ENCODE data around the gene PIK3C2A.

PIK3C2A gene

GRCh38 chr11:17188675-17189074 lies 19.1 kb downstream of the PIK3C2A start:
- no peak for TF ChIP-seq CTCF (IDR thresholded peaks at IDR 0.05; ENCODE audit: extremely low read depth, insufficient read depth, missing control alignments)

GRCh38 chr11:17186932-17187692 lies 20.7 kb downstream of the PIK3C2A start:
- no peak for DNase-seq (ENCODE audit: low spot score)
- in situ Hi-C loops (cut with MboI; ENCODE audit: low pct_unique_long_range_greater_than_20kb, low sequenced_read_pairs, unreplicated experiment) = no loop called here
- no peak for TF ChIP-seq CTCF (IDR thresholded peaks at IDR 0.05; ENCODE audit: extremely low read depth, insufficient read depth, missing control alignments)

More at GRCh38 chr11:17188675-17189074, 19.1 kb downstream of the PIK3C2A start:
- in situ Hi-C loops (cut with MboI; ENCODE audit: low pct_unique_long_range_greater_than_20kb, low sequenced_read_pairs, unreplicated experiment) = no loop called here
- no peak for DNase-seq (ENCODE audit: low spot score)

GRCh38 chr11:17185938-17186337 lies 21.8 kb downstream of the PIK3C2A start:
- in situ Hi-C loops (cut with MboI; ENCODE audit: low pct_unique_long_range_greater_than_20kb, low sequenced_read_pairs, unreplicated experiment) = no loop called here
- no peak for DNase-seq (ENCODE audit: low spot score)
- TF ChIP-seq CTCF (IDR thresholded peaks at IDR 0.05; ENCODE audit: extremely low read depth, insufficient read depth, missing control alignments) = no peak

GRCh38 chr11:17184882-17185587 lies 22.8 kb downstream of the PIK3C2A start:
- TF ChIP-seq CTCF (IDR thresholded peaks at IDR 0.05; ENCODE audit: extremely low read depth, insufficient read depth, missing control alignments) = no peak
- DNase-seq (ENCODE audit: low spot score) = no peak
- in situ Hi-C loops (cut with MboI; ENCODE audit: low pct_unique_long_range_greater_than_20kb, low sequenced_read_pairs, unreplicated experiment) = no loop called here

- in situ Hi-C loops (cut with MboI; ENCODE audit: low pct_unique_long_range_greater_than_20kb, low sequenced_read_pairs, unreplicated experiment) = no loop called here
- no peak for TF ChIP-seq CTCF (IDR thresholded peaks at IDR 0.05; ENCODE audit: extremely low read depth, insufficient read depth, missing control alignments)
- DNase-seq (ENCODE audit: low spot score) = no peak
Observed at GRCh38 chr11:17183836-17184235, 23.9 kb downstream of the PIK3C2A start.

GRCh38 chr11:17179970-17180369 lies 27.8 kb downstream of the PIK3C2A start:
- in situ Hi-C loops (cut with MboI; ENCODE audit: low pct_unique_long_range_greater_than_20kb, low sequenced_read_pairs, unreplicated experiment) = no loop called here
- DNase-seq (ENCODE audit: low spot score) = no peak
- no peak for TF ChIP-seq CTCF (IDR thresholded peaks at IDR 0.05; ENCODE audit: extremely low read depth, insufficient read depth, missing control alignments)
